ENCODE measurements around the gene IL25.
"Not testable (repeated sequence)": the region's sequence is repeated elsewhere in the genome, so short reads cannot be mapped to it uniquely, and the experiment has no call there.

Gene IL25

GRCh38 chr14:23372509-23372908 is at the start of gene IL25:
IL25 (plus strand) TSS chr14:23372809.
- no peak for DNase-seq

DNA sequence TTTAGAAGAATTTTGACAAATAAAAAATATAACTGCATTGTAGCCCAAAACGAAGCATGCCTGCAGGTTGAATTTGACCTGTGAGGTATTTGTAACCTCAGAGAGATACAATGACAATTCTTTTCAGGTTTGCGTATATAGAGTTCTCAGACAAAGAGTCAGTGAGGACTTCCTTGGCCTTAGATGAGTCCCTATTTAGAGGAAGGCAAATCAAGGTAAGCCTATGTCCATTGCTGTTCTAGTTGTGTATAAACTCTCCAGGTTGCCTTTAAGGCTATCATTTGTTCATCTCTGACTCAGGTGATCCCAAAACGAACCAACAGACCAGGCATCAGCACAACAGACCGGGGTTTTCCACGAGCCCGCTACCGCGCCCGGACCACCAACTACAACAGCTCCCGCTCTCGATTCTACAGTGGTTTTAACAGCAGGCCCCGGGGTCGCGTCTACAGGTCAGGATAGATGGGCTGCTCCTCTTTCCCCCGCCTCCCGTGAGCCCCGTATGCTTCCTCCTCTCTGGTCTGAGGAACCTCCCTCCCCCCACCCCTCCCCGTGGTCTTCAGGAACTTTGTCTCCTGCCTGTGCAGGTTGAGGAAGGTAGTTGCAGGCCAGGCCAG is 48.7 kb upstream of the IL25 start:
- DNase-seq: no peak

GRCh38 chr14:23324455-23324846 is 48.2 kb upstream of the IL25 start:
- DNase-seq: no peak

DNA sequence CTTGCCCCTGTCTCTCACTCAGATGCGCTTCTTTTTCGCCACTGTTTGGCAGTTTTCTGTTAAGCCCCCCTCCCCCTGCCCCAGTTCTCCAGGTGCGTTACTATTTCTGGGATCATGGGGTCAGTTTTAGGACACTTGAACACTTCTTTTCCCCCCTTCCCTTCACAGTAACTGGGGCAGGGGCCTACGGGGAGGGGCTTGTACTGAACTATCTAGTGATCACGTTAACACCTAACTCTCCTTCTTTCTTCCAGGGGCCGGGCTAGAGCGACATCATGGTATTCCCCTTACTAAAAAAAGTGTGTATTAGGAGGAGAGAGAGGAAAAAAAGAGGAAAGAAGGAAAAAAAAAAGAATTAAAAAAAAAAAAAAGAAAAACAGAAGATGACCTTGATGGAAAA is 47.6 kb upstream of the IL25 start:
- DNase-seq: no peak

- not testable (repeated sequence) for DNase-seq
Observed at GRCh38 chr14:23325746-23326145, 46.9 kb upstream of the IL25 start.

DNA sequence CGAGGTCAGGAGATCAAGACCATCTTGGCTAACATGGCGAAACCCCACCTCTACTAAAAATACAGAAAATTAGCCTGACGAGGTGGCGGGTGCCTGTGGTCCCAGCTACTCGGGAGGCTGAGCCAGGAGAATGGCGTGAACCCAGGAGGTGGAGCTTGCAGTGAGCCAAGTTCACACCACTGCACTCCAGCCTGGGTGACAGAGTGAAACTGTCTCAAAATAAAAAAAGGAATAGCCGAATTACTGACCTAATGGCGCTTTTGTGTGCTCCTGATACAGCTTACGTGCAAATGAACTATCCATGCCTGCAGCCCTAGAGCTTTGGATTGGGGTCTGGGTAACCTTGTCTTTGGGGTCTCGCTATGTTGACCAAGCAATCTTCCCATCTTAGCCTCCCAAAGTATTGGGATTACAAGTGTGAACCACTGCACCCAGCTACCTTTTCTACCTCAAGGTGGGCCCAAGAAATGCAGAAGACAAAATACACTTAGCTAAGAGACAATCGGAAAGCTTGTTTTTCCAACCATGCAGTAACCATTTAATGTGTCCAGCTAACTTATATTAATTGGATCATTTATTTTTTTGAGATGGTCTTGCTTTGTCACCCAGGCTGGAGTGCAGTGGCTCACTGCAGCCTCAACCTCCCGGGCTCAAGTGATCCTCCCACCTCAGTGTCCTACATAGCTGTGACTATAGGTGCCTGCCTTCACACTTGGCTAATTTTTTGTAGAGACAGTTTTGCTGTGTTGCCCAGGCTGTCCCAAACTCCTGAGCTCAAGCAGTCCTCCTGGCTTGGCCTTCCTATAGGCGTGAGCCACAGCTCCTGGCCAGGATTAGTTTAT is 45.9 kb upstream of the IL25 start:
- DNase-seq: no peak

DNA sequence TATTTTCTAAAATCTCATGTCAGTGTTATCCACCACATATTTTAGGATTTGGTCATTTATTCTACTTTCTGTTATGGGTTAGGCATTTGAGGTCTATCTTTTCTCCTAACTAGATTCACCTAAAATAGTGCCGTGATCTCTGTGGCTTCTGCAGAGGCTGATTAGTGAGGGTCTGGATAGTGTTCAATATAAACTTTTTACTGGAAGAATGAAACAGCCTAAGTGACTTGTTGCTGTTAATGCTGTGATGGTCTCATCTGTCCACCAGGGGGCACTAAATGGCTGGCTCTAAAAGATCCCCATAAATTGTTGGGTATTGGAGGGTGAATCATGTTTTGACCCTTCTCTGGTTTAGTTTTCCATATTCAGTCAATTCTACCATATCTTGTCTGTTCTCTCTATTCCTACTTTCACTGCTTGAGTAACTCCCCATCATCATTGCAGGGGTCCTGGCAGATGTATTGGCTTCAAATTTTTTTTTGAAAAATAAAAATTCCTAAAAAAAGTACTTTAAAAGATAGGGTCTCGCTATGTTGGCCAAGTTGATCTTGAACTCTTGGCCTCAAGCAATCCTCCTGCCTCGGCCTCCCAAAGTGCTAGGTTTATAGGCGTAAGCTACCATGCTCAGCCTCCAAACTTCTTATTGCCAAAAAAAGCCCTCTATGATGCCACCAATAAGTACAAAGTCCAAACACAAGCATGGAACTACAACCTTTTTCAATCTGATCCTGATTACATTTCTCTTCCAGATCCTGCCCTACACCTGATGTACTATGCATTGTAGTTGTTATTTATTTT is 44.5 kb upstream of the IL25 start:
- peak; percentile 82 for DNase-seq

DNA sequence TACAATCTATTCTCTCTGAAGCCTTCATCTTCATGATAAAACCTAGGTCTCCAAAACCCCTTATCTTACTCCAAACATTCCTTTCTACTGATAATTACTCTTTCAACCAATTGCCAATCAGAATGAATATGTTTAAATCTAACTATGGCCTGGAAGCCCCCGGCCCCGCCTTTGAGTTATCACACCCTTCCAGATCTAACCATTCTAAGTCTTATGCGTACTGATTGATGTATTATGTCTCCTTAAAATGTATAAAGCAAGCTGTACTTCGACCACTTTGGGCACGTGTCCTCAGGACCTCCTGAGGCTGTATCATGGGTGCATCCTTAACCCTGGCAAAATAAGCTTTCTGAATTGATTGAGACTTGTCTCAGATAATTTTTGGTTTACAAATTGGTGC is 37.0 kb upstream of the IL25 start:
- DNase-seq: no peak

DNA sequence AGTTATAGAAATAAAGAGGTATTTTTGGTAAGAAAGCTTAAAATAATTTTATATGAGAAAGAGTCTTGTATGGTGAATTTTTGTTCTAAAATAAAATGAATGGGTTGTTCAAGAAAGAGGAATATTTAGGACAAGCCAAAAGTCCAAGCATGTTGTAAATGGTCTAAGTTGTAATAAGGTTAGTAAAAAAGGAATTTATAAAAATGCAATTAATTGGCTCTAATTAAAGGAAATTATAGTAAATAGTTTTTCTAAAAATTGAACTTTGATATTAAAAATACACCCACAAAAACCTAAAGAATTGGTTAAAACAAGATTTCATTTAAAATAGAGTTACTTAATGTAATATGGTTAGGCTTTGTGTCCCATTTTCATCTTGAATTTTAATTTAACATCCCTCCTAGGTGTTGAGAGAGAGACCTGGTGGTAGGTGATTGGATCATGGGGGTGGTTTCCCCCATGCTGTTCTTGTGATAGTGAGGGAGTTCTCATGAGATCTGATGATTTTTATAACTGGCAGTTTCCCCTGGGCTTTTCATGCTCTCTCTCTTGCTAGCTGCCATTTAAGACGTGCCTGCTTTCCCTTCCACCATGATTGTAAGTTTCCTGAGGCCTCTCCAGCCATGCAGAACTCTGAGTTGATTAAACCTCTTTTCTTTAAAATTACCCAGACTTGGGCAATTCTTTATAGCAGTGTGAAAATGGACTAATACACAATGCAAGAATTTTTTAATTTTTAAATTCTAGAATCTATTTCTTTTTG is 32.9 kb upstream of the IL25 start:
- no peak for DNase-seq

DNA sequence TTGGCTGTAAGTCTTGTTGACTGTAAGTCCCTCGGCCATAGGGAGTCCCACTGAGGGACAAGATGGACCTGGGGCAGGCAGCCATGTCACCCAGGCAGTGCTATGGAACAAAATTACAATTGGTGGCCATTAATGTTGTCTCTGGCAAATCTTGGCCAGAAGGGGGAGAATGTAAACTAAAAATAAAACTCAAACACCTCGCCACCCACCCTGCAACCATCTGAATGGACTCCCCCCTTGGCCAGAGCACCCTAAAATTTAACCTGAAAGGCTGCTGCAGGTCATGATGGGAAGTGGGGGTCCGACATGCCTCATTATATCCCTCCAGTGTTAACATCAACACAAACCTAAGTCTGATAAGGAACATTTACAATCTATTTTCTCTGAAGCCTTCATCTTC is 28.1 kb upstream of the IL25 start:
- no peak for DNase-seq

DNA sequence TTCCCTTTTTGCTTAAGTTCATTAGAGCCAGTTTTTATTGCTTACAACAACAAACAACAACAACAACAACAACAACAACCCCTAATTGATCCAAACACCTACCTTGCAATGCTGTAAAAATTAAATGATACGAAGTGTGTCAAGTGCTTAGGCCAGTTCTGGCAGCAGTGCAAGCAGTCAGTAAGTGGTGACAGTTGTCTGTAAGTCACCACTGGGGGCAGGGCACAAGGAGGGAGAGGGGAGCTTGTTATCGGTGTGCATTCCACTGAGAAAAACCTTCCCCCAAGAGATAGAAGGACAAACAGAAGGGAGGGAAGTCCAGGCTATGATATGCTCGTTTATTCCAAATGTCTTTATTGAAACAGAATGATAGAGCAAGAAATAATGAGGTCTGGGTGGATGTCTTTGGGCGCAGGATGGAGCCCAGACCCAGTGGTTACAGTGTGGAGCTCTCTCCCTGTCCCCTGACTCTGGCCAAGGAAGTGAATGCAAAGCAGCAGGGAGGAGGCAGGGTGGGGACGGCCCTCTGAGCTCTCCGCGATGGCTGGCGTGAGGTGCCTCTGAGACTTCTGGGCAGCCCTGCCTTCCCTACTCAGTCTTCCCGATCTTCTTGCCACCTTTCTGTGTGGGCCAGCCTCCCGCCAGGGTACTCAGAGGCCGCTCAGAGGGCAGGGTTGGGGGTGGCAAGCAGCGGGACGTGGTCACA is 26.5 kb upstream of the IL25 start:
- no peak for DNase-seq

DNA sequence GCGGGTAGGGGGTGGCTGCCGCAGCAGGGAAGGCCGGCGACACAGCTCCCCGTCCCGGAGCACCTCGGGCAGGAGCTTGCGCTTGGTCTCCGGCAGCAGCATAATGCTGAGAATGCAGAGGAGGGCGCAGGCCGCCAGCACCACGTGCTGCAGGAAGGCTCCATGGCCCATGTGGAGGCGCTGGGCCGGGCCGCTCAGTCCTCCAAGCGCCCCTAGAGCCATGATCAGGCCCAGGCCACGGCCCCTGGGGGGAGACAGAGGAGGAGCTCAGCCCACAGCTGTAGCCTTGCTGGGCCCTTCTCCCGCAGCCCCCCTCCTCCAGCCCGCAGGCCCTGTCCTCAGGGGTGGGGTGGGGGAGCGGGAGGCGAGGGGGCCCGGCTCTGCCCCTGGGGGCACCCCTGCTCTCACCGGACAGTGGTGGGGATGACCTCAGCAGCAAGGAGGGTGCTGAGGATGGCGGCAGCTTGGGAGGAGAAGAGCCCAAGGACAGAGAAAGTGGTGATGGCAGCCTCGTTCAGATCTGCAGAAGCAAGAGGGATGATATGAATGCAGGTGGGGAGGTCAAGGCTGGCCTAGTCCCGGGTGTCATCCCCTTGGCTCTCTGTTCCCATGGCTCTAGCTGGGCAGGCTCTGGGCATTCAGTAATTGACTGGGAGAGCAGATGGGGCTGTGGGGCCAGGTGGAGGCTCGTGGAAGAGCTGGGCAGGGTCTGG is 25.8 kb upstream of the IL25 start:
- no peak for DNase-seq

DNA sequence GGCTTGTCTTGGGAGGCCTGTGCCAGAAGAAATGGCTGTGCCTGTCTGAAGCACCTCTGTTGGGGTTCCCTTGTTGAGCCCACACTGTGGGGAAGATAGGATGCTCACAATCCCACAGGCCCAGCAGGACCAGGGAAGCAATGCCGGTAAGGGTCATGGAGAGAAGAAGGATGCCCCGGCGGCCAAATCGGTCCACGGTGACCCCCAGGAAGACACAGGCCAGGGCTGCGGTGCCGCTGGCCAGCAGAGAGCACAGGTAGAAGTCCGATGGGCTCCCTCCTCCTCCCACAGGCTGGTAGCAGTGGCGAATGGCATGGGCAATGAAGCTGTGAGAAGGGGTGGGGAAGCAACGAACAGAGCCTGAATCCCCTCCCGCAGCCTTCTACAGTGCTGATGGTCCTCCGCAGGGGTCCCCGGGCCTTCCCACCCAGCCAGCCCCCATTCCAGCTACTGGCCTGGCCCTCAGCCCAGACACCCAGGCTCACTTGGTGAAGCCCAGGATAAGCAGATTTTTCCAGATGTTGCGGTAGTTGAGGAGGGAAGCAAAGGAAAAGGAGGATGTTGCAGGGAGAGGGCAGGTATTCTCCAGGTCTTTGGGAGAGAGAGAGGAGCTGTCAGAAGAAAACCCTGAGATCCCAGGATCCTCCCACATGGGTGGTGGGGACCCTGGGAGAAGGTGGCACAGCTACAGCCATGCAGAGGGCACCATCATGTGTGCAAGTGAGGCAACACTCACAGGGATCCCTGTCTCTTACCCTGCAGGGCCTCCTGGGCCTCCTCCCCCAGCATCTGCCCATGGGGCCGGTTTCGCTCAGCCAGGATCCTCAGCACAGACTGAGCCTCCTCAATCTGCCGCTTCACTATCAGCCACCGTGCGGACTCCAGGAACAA is 25.0 kb upstream of the IL25 start:
- DNase-seq: no peak

DNA sequence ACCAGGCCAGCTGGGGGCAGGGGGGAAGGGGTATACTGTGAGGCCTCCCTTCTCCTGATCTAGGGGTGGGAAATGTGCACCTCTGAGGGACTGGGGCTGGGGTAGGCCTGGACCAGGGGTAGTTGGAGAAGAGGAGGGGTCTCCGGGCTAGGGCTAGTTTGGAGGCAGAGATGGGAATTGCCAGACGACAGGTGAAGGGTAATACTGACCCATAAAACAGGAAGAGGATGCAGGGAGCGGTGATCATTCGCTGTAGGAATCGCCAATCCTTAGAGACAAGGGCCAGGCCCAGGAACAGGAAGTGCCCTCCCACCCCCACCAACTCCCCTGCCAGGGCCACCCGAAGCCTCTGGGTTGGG is 24.3 kb upstream of the IL25 start:
- no peak for DNase-seq

GRCh38 chr14:23349156-23349845 is 23.3 kb upstream of the IL25 start:
- no peak for DNase-seq

GRCh38 chr14:23351681-23352505 is 20.7 kb upstream of the IL25 start:
- peak; percentile 38 for DNase-seq

DNA sequence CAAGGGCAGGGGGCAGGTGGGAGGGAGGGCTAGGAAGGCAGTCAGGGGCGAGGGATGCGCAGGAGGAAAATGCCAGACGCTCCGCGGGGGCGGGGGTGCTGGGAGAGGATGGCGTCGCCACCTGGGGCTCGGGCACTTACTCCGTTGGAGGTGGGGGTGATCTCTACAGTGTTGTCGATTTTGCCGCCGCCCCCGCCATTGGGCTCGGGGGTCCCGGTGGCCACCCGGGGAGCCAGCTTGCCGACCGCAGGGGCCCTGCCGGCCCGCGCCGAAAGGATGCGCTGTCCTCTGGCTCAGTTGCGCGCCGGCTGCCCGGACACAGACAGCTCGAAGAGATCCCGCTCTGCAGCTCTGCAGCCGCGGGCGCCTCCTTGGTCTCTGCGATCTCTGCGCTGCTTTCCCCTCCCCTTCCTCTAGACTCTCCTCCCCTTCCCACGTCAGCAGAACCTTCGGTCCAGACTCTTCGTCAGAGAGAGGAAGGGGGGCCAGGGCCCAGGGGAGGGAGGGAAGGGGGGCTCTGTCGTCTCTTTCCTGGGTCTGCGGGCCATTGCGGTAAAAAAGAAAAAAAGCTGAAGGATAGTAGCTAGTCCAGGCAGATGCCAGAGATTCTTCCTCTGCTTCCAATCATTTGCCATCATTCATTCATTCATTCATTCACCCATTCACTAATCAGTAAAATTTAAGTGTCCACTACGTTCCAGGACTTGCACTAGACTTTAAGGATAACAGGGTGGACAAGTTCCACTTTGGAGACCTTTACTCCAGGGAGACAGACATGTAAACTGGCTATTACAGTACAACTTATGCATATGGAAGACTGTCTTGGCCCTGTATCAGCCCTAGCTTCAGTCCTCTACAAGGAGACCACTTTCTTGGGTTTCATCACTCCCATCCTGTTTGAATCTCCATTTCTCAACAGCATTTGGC is 19.8 kb upstream of the IL25 start, which contains the start of gene SLC22A17:
Gene SLC22A17, minus strand, starts transcription at position 382 of the 927 bp plus-strand sequence.
- peak; percentile 92 for DNase-seq

GRCh38 chr14:23353433-23353780 is 19.2 kb upstream of the IL25 start:
- no peak for DNase-seq
